Activated CD8-positive, alpha-beta T cell treated with anti-CD3 and anti-CD28 coated beads for 36 hours (primary cell): Measurements from ENCODE around the gene NFKB2. TPM values are rescaled to one million over a fixed set of nuclear protein-coding genes. Genes with fewer than 3 reads are reported as not detected.

Experiments used
- ATAC-seq: fragments of 200-7000 bp; cut with Tn5 transposase; one replicate; pipeline ENCODE4 v1.10.0; 2021; ENCODE audit warnings: mild to moderate bottlenecking, moderate library complexity
- CTCF ChIA-PET: fragments of 350-600 bp; sonication (Branson Sonifier 250); formaldehyde crosslinking; loops from one replicate; lab custom pipeline; 2021; ENCODE audit warnings: antibody characterized with exemption; lab: Charles Lee
- POLR2A ChIA-PET: fragments of 350-600 bp; sonication (Branson Sonifier 250); formaldehyde crosslinking; loops from one replicate; lab custom pipeline; 2021; ENCODE audit warnings: antibody characterized with exemption; lab: Charles Lee
- DNase-seq: peaks from one replicate; pipeline ENCODE4 v3.0.0-alpha.2; 2020
- H3K27ac Mint-ChIP-seq: one replicate; pipeline ENCODE4 v1.8.0; 2021; ENCODE audit warnings: mild to moderate bottlenecking, mixed read lengths
- H3K27me3 Mint-ChIP-seq: one replicate; pipeline ENCODE4 v1.8.0; 2021; ENCODE audit warnings: mixed read lengths
- H3K36me3 Mint-ChIP-seq: one replicate; pipeline ENCODE4 v1.8.0; 2021; ENCODE audit warnings: low read depth, mixed read lengths
- H3K4me1 Mint-ChIP-seq: one replicate; pipeline ENCODE4 v1.8.0; 2021; ENCODE audit warnings: low read depth, mixed read lengths
- H3K4me3 Mint-ChIP-seq: one replicate; pipeline ENCODE4 v1.8.0; 2021; ENCODE audit warnings: mild to moderate bottlenecking, moderate library complexity, mixed read lengths
- H3K9me3 Mint-ChIP-seq: one replicate; pipeline ENCODE4 v1.8.0; 2021; ENCODE audit warnings: mixed read lengths
- CTCF ChIP-seq: fragments of 200-600 bp; IDR thresholded peaks from one replicate; pipeline ENCODE4 v1.8.0; 2022; ENCODE audit warnings: antibody characterized with exemption, mild to moderate bottlenecking
- intact Hi-C: fragments of 100-400 bp; cut with micrococcal nuclease; formaldehyde crosslinking; loops from one replicate; pipeline ENCODE4 v1.10.0; 2022
- total RNA-seq, 2 experiments: library from RNA; stranded (reverse); gene quantifications; one replicate each; pipeline ENCODE4 v1.2.3, GENCODE V29; 2021

NFKB2 gene
- total RNA-seq, 2 experiments from 2014 or later = 251 to 253 TPM

- intact Hi-C loops = no loop called here
- ATAC-seq = peak; percentile 2
- Mint-ChIP-seq H3K27me3 (no peaks in the 10 kb centered on the region), H3K4me1 (peaks cover 32% of the 10 kb centered on the region), H3K27ac (peak overlapping the region; percentile 18), H3K9me3 (no peaks in the 10 kb centered on the region), H3K36me3 (peaks cover 21% of the 10 kb centered on the region), H3K4me3 (no peak overlapping the region)
- peak; percentile 46 for DNase-seq
- TF ChIP-seq CTCF = no peak
- POLR2A ChIA-PET = interaction anchor here (0.8 to 6.4 kb wide), 9 partner anchors 9 to 269 kb away, joined by 3 to 88 read pairs (median 5); partner anchors contain the start of genes FBXL15 and NFKB2
- CTCF ChIA-PET = interaction anchor here (1.1 to 15.2 kb wide), 5 partner anchors 11 to 175 kb away, joined by 3 to 143 read pairs (median 4); partner anchors contain the start of gene FBXL15
These were observed 10.1 kb downstream of the NFKB2 start for GRCh38 chr10:102405632-102406031.

GRCh38 chr10:102406815-102407214 is 11.3 kb downstream of the NFKB2 start:
- peaks cover 12% of the 10 kb centered on the region for H3K36me3 Mint-ChIP-seq
- H3K27ac Mint-ChIP-seq = no peak overlapping the region
- DNase-seq (peak; percentile 15), ATAC-seq (no peak)
- ChIA-PET CTCF (interaction anchor here (1.0 to 15.2 kb wide), 3 partner anchors 11 to 177 kb away, joined by 3 to 143 read pairs (median 28); partner anchors contain the start of genes FBXL15 and NFKB2), POLR2A (interaction anchor here (1.3 to 6.4 kb wide), 4 partner anchors 11 to 55 kb away, joined by 4 to 88 read pairs (median 9); partner anchors contain the start of genes FBXL15 and NFKB2)
- peaks cover 36% of the 10 kb centered on the region for H3K4me1 Mint-ChIP-seq
- H3K27me3 Mint-ChIP-seq = peaks cover 5% of the 10 kb centered on the region
- no peak for TF ChIP-seq CTCF
- H3K4me3 Mint-ChIP-seq = no peak overlapping the region
- intact Hi-C loops = no loop called here
- H3K9me3 Mint-ChIP-seq = no peaks in the 10 kb centered on the region

- peaks cover 5% of the 10 kb centered on the region for H3K36me3 Mint-ChIP-seq
- no peak for TF ChIP-seq CTCF
- ChIA-PET POLR2A (interaction anchor here (1.1 to 6.4 kb wide), 5 partner anchors 11 to 54 kb away, joined by 3 to 88 read pairs (median 6); partner anchors contain the start of genes FBXL15 and NFKB2), CTCF (interaction anchor here (0.9 to 15.2 kb wide), 4 partner anchors 9 to 177 kb away, joined by 3 to 143 read pairs (median 18); partner anchors contain the start of genes FBXL15 and NFKB2)
- DNase-seq (no peak), ATAC-seq (no peak)
- peaks cover 34% of the 10 kb centered on the region for H3K4me1 Mint-ChIP-seq
- peaks cover 6% of the 10 kb centered on the region for H3K27me3 Mint-ChIP-seq
- H3K4me3 Mint-ChIP-seq = no peak overlapping the region
- intact Hi-C loops = no loop called here
- H3K27ac Mint-ChIP-seq = no peak overlapping the region
- H3K9me3 Mint-ChIP-seq = no peaks in the 10 kb centered on the region
These were observed 12.1 kb downstream of the NFKB2 start for GRCh38 chr10:102407425-102408130.

- intact Hi-C loops = no loop called here
- Mint-ChIP-seq H3K4me3 (peak overlapping the region; percentile 62), H3K9me3 (no peaks in the 10 kb centered on the region), H3K36me3 (peaks cover 5% of the 10 kb centered on the region), H3K27ac (peak overlapping the region; percentile 74), H3K27me3 (peaks cover 7% of the 10 kb centered on the region), H3K4me1 (peaks cover 40% of the 10 kb centered on the region)
- ChIA-PET CTCF (interaction anchor here (0.9 to 6.4 kb wide), 2 partner anchors 9 to 178 kb away, joined by 8 to 28 read pairs; no protein-coding TSS in a partner anchor), POLR2A (interaction anchor here (1.1 to 6.4 kb wide), 5 partner anchors 12 to 163 kb away, joined by 3 to 88 read pairs (median 5); partner anchors contain the start of genes GBF1 and NFKB2)
- DNase-seq = peak; percentile 51
- TF ChIP-seq CTCF = no peak
- no peak for ATAC-seq
These were observed 12.7 kb downstream of the NFKB2 start for GRCh38 chr10:102408131-102408727.
